ENCODE results near the gene ETS2. TPM values are rescaled to one million over a fixed set of nuclear protein-coding genes. Genes with fewer than 3 reads are reported as not detected.

Gene ETS2
- total RNA-seq, 4 donors from 2014 or later, result 36.6 to 92.2 (median 56.3) TPM

DNA sequence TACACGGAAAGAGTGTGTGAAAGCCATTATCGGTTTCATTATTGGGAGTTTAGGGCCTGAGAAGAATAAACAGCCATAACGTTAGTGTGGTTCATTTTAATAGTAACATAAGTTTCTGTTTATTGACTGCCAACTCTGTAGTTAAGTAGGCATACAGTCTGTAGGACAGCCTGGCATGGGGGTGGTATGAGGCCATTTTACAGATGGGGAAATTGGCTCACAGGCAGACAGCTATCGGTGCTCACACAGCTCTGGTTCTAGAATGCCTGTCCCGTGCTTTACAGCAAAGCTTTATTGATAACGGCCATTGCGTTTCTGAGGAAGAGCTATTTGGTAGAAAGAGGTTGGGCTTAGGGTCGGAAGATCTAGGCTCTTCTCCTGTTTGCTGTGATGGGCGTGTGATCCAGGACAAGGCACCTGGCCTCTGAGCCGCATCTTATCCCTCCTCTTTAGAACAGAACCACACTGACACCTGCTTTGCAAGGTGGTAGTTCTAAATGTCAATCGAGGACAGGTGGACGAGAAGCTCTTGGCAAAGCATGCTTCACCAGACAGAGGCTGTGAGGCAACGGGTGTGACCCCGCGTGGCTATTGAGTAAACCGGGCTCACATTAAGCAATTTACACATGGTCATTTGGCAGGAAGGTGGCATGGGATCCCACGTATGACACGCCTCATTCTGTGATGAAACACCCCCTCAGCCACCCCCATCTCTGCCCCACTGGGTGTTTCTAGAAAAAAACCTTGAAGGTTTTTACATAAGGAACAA lies 14.9 kb downstream of the ETS2 start:
- 87 to 88% methylated on average over 18 of the region's 18 CpGs for WGBS, 2 donors
- H3K36me3 ChIP-seq, result peaks cover 56 to 77% of the 10 kb centered on the region in 2 donors
- no peaks in the 10 kb centered on the region for H3K9me3 ChIP-seq
- intact Hi-C loops (cut with DNase I), result no loop called here
- H3K27me3 ChIP-seq, result no peaks in the 10 kb centered on the region
- H3K4me3 ChIP-seq (replicated peaks in 1 of 3), result no peak overlapping the region
- peak; percentile 36 to 40 for DNase-seq
- TF ChIP-seq, protein P1, sequence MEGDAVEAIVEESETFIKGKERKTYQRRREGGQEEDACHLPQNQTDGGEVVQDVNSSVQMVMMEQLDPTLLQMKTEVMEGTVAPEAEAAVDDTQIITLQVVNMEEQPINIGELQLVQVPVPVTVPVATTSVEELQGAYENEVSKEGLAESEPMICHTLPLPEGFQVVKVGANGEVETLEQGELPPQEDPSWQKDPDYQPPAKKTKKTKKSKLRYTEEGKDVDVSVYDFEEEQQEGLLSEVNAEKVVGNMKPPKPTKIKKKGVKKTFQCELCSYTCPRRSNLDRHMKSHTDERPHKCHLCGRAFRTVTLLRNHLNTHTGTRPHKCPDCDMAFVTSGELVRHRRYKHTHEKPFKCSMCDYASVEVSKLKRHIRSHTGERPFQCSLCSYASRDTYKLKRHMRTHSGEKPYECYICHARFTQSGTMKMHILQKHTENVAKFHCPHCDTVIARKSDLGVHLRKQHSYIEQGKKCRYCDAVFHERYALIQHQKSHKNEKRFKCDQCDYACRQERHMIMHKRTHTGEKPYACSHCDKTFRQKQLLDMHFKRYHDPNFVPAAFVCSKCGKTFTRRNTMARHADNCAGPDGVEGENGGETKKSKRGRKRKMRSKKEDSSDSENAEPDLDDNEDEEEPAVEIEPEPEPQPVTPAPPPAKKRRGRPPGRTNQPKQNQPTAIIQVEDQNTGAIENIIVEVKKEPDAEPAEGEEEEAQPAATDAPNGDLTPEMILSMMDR (IDR thresholded peaks at IDR 0.05), result no peak
- no peak for TF ChIP-seq POLR2A (IDR thresholded peaks at IDR 0.05)
- peak overlapping the region; percentile 91 to 99 (median 92) for H3K27ac ChIP-seq
- peaks cover 62 to 72% of the 10 kb centered on the region in 2 donors for H3K4me1 ChIP-seq

DNA sequence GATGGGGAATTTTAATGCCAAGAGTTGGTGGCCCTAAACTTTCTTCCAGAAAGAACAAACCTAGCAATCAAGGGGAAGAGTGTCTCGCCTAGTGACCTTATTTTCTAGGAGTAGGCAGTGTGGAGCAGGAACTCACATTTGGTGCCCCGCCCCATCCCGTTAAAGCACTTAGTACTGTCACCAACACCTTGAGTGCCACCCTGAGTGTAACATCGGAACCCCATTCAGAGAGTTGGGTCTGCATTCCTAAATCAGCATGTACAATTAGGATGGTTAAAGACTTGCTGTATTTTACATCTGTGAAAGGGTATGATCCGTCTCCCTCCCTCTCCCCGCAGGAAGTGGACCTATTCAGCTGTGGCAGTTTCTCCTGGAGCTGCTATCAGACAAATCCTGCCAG lies 15.5 kb downstream of the ETS2 start:
- whole genome bisulfite sequencing, 2 donors, result 86 to 89% methylated on average over 6 of the region's 6 CpGs
- no peak for DNase-seq
- intact Hi-C loops (cut with DNase I), result no loop called here
- Histone ChIP-seq H3K27me3 (no peaks in the 10 kb centered on the region), H3K4me3 (replicated peaks in 1 of 3) (no peak overlapping the region), H3K36me3 (peaks cover 54 to 75% of the 10 kb centered on the region in 2 donors), H3K4me1 (peaks cover 60 to 69% of the 10 kb centered on the region in 2 donors), H3K27ac (peak overlapping the region in 2 of 3 donors; percentile 92 to 99), H3K9me3 (no peaks in the 10 kb centered on the region)
- TF ChIP-seq, protein P1 (IDR thresholded peaks at IDR 0.05), result no peak
- no peak for TF ChIP-seq POLR2A (IDR thresholded peaks at IDR 0.05)

DNA sequence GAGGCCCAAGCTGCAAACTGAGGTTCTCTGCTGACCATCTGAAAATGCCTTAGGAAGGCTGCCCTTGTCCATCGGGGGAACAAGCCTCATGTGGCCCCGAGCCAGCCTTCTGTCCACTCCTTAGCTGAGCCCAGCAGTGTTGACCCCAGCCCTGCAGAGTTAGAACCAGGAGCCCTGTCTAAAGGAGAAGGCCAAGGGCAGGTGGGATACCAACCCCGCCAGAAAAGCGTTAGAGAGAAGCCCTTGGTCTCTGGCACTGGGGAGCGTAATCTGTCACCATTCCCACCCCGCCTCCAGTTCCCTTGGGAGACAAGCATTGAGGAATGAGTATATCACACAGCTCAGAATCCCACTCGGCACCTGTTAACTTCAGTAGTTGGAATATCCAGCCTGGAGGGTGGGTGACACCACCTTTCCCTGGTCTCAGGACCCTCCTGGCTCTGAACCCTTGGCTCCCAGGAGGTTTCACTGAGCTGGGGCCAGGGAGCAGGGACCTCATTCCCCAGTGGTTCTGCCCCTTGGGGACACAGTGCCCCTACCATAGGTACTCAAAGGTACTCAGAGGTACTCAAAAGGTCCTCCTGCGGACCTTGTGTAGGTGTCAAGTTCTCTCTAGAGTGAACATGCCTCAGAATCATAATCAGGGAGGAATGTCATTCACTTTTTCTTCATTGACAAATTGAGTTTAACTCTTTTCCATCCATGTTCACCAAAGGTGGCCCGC lies 16.4 kb downstream of the ETS2 start:
- 85 to 91% methylated on average over 9 of the region's 9 CpGs for WGBS, 2 donors
- TF ChIP-seq, protein P1 (IDR thresholded peaks at IDR 0.05), result no peak
- TF ChIP-seq POLR2A (IDR thresholded peaks at IDR 0.05), result no peak
- peak in 1 of 2 donors; percentile 53 for DNase-seq
- Histone ChIP-seq H3K4me3 (replicated peaks in 1 of 3) (no peak overlapping the region), H3K4me1 (peaks cover 51 to 60% of the 10 kb centered on the region in 2 donors), H3K36me3 (peaks cover 50 to 67% of the 10 kb centered on the region in 2 donors), H3K27ac (peak overlapping the region; percentile 7 to 99 (median 39)), H3K27me3 (no peaks in the 10 kb centered on the region), H3K9me3 (no peaks in the 10 kb centered on the region)
- intact Hi-C loops (cut with DNase I), result no loop called here

DNA sequence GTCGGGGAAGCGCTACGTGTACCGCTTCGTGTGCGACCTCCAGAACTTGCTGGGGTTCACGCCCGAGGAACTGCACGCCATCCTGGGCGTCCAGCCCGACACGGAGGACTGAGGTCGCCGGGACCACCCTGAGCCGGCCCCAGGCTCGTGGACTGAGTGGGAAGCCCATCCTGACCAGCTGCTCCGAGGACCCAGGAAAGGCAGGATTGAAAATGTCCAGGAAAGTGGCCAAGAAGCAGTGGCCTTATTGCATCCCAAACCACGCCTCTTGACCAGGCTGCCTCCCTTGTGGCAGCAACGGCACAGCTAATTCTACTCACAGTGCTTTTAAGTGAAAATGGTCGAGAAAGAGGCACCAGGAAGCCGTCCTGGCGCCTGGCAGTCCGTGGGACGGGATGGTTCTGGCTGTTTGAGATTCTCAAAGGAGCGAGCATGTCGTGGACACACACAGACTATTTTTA lies 17.1 kb downstream of the ETS2 start:
- Histone ChIP-seq H3K36me3 (peaks cover 50 to 61% of the 10 kb centered on the region in 2 donors), H3K27me3 (no peaks in the 10 kb centered on the region), H3K4me3 (replicated peaks in 1 of 3) (no peak overlapping the region), H3K27ac (peak overlapping the region; percentile 7 to 99 (median 39)), H3K4me1 (peaks cover 46 to 54% of the 10 kb centered on the region in 2 donors), H3K9me3 (no peaks in the 10 kb centered on the region)
- intact Hi-C loops (cut with DNase I), result no loop called here
- no peak for DNase-seq
- no peak for TF ChIP-seq POLR2A (IDR thresholded peaks at IDR 0.05)
- TF ChIP-seq, protein P1 (IDR thresholded peaks at IDR 0.05), result no peak
- WGBS, 2 donors, result 82 to 92% methylated on average over 24 to 25 of the region's 26 CpGs

All from thyroid gland (tissue), 4 donors.